SK-N-SH (cell line): Measurements from ENCODE around the gene SPTLC2. TPM values are rescaled to one million over a fixed set of nuclear protein-coding genes. Genes with fewer than 3 reads are reported as not detected.

Source experiments
- CTCF ChIA-PET: fragments of 300-600, 350-600 bp; formaldehyde crosslinking; extraction: SDS; loops from one replicate; lab custom pipeline; 2021; lab: Yijun Ruan, JAX
- POLR2A ChIA-PET: fragments of 350-600 bp; sonication (Branson Sonifier 250); formaldehyde crosslinking; extraction: SDS; loops from one replicate; lab custom pipeline; 2020; ENCODE audit warnings: antibody characterized with exemption, inconsistent platforms; lab: Yijun Ruan, JAX
- DNase-seq: peaks from one replicate; pipeline ENCODE4 v3.0.0; 2012
- H2AFZ ChIP-seq: fragments of 200-600 bp; sonication (generic); 2 replicates; pipeline ENCODE4 v1.8.1; 2016; ENCODE audit warnings: antibody characterized with exemption, mild to moderate bottlenecking, low read depth
- H3F3A ChIP-seq: fragments of 200-600 bp; sonication (generic); replicated peaks from 2 replicates; pipeline ENCODE3; 2016; ENCODE audit warnings: antibody characterized with exemption, mild to moderate bottlenecking; ENCODE audit not compliant: insufficient read depth
- H3K27ac ChIP-seq, 2 experiments: fragments of 200-500 bp in 1 of 2; fragments of 200-600 bp in 1 of 2; sonication (Bioruptor generic) in 1 of 2; sonication (generic), shearing (Covaris generic) in 1 of 2; 2 replicates each; pipeline versions ENCODE4 v1.5.1 to v1.6.1; 2014 to 2016; ENCODE audit warnings: low read depth in 2 of 2, inconsistent platforms in 1 of 2, low read length in 1 of 2, mild to moderate bottlenecking in 1 of 2, mixed read lengths in 1 of 2
- H3K27me3 ChIP-seq: fragments of 200-600 bp; sonication (generic), shearing (Covaris generic); 2 replicates; pipeline ENCODE4 v1.6.1; 2016; ENCODE audit warnings: mixed run types; ENCODE audit not compliant: insufficient read depth
- H3K36me3 ChIP-seq, 2 experiments: fragments of 200-500 bp in 1 of 2; fragments of 200-600 bp in 1 of 2; sonication (Bioruptor generic) in 1 of 2; sonication (generic) in 1 of 2; replicated peaks in 1 of 2; 2 replicates each; pipeline versions ENCODE3 to v1.5.1; 2014 to 2016; ENCODE audit warnings: low read length in 1 of 2, mild to moderate bottlenecking in 1 of 2; ENCODE audit not compliant: insufficient read depth in 2 of 2, control insufficient read depth in 1 of 2
- H3K4me1 ChIP-seq, 2 experiments: fragments of 200-500 bp in 1 of 2; fragments of 200-600 bp in 1 of 2; sonication (Bioruptor generic) in 1 of 2; sonication (generic), shearing (Covaris generic) in 1 of 2; 2 replicates each; pipeline versions ENCODE4 v1.5.1 to v1.6.1; 2014 to 2016; ENCODE audit warnings: low read depth in 1 of 2, low read length in 1 of 2, mixed run types in 1 of 2; ENCODE audit not compliant: insufficient read depth in 2 of 2, control insufficient read depth in 1 of 2
- H3K4me2 ChIP-seq: fragments of 200-600 bp; sonication (generic), shearing (Covaris generic); 2 replicates; pipeline ENCODE4 v1.6.1; 2017; ENCODE audit warnings: mixed run types
- H3K4me3 ChIP-seq, 2 experiments: fragments of 200-500 bp in 1 of 2; fragments of 200-600 bp in 1 of 2; sonication (Bioruptor generic) in 1 of 2; sonication (generic), shearing (Covaris generic) in 1 of 2; 2 replicates each; pipeline versions ENCODE4 v1.5.1 to v1.8.1; 2014 to 2016; ENCODE audit warnings: low read depth in 2 of 2, inconsistent platforms in 1 of 2, low read length in 1 of 2, mild to moderate bottlenecking in 1 of 2, mixed read lengths in 1 of 2, moderate library complexity in 1 of 2
- H3K79me2 ChIP-seq: fragments of 200-600 bp; sonication (generic); 2 replicates; pipeline ENCODE4 v1.8.1; 2017; ENCODE audit warnings: mild to moderate bottlenecking; ENCODE audit not compliant: insufficient read depth
- H3K9ac ChIP-seq: fragments of 200-600 bp; sonication (generic); 2 replicates; pipeline ENCODE4 v1.6.1; 2017; ENCODE audit warnings: mixed run types
- H3K9me2 ChIP-seq: fragments of 200-600 bp; sonication (generic); 2 replicates; pipeline ENCODE4 v1.6.1; 2017; ENCODE audit warnings: mixed run types
- H3K9me3 ChIP-seq: fragments of 200-600 bp; sonication (generic); 2 replicates; pipeline ENCODE4 v1.6.1; 2017; ENCODE audit warnings: mixed run types, mild to moderate bottlenecking, moderate library complexity
- H4K20me1 ChIP-seq: fragments of 200-600 bp; sonication (generic); 2 replicates; pipeline ENCODE4 v1.6.1; 2017; ENCODE audit warnings: mild to moderate bottlenecking, mixed run types; ENCODE audit not compliant: insufficient read depth
- ELF1 ChIP-seq: IDR thresholded peaks from 2 replicates; pipeline ENCODE4 v1.4.0; 2012
- EP300 ChIP-seq, 2 experiments: IDR thresholded peaks; 2 replicates each; pipeline versions ENCODE4 v1.4.0 to v1.6.1; 2012; ENCODE audit warnings: borderline replicate concordance in 1 of 2, low read depth in 1 of 2, low read length in 1 of 2
- EZH2phosphoT487 ChIP-seq: fragments of 200-600 bp; sonication (generic); IDR thresholded peaks from 2 replicates; pipeline ENCODE4 v1.6.1; 2017; ENCODE audit warnings: low read depth, mixed run types, mild to moderate bottlenecking, antibody characterized with exemption, moderate library complexity, borderline replicate concordance
- FOXJ3 ChIP-seq: sonication (generic); formaldehyde crosslinking; IDR thresholded peaks from 2 replicates; pipeline ENCODE4 v1.5.1; 2020; ENCODE audit warnings: mild to moderate bottlenecking, missing genetic modification reagents
- GATA2 ChIP-seq: sonication (generic); formaldehyde crosslinking; IDR thresholded peaks from 2 replicates; pipeline ENCODE4 v1.5.0; 2020; ENCODE audit warnings: mild to moderate bottlenecking, missing genetic modification reagents
- NFIC ChIP-seq: IDR thresholded peaks from 2 replicates; pipeline ENCODE4 v1.4.0; 2012; ENCODE audit warnings: borderline replicate concordance
- NRF1 ChIP-seq: IDR thresholded peaks from 2 replicates; pipeline ENCODE4 v1.6.1; 2012; ENCODE audit warnings: low read depth, mild to moderate bottlenecking, low read length
- PBX3 ChIP-seq: IDR thresholded peaks from 2 replicates; pipeline ENCODE4; 2012
- POLR2AphosphoS5 ChIP-seq: IDR thresholded peaks from 2 replicates; pipeline ENCODE4 v1.6.1; 2012; ENCODE audit warnings: low read depth, low read length
- RAD21 ChIP-seq: IDR thresholded peaks from 2 replicates; pipeline ENCODE4 v1.6.1; 2012; ENCODE audit warnings: mild to moderate bottlenecking, low read length
- RCOR1 ChIP-seq: fragments of 150-350 bp; IDR thresholded peaks from 2 replicates; pipeline ENCODE4 v1.6.1; 2017; ENCODE audit warnings: antibody characterized with exemption, low read length
- RFX5 ChIP-seq: IDR thresholded peaks from 2 replicates; pipeline ENCODE4 v1.6.1; 2012; ENCODE audit warnings: mild to moderate bottlenecking, improper control_type of control experiment, low read length
- RXRA ChIP-seq: IDR thresholded peaks from 2 replicates; pipeline ENCODE4 v1.4.0; 2012; ENCODE audit warnings: low read depth, mild to moderate bottlenecking, borderline replicate concordance
- SIN3A ChIP-seq: IDR thresholded peaks from 2 replicates; pipeline ENCODE4 v1.6.1; 2012; ENCODE audit warnings: low read depth, mild to moderate bottlenecking, low read length, moderate library complexity, borderline replicate concordance
- SMC3 ChIP-seq: IDR thresholded peaks from 2 replicates; pipeline ENCODE4 v1.6.1; 2012; ENCODE audit warnings: low read depth, low read length, improper control_type of control experiment
- TAF1 ChIP-seq: IDR thresholded peaks from 2 replicates; pipeline ENCODE4 v1.6.1; 2012; ENCODE audit warnings: low read depth, mild to moderate bottlenecking, low read length, moderate library complexity, borderline replicate concordance
- TCF12 ChIP-seq: IDR thresholded peaks from 2 replicates; pipeline ENCODE4 v1.4.0; 2012
- TEAD4 ChIP-seq: IDR thresholded peaks from 2 replicates; pipeline ENCODE4 v1.4.0; 2012; ENCODE audit warnings: mild to moderate bottlenecking, borderline replicate concordance; ENCODE audit not compliant: insufficient read depth
- WGBS: methylation state at CpG from one replicate; pipeline ENCODE4 v1.1.6; 2017; ENCODE audit warnings: low lambda C conversion rate; 5-methylcytosine and 5-hydroxymethylcytosine counted together
- polyA plus RNA-seq, 3 experiments: library from polyadenylated mRNA; depleted of rRNA; stranded (reverse); fragments of >200 nt; gene quantifications; 2 replicates each; pipeline ENCODE4 v1.2.3, GENCODE V29; 2012
- TF ChIP-seq, protein P1 (sequence below): fragments of 150-350 bp; IDR thresholded peaks from 2 replicates; pipeline ENCODE4 v1.6.1; 2016; ENCODE audit warnings: mild to moderate bottlenecking, low read depth, low read length
- TF ChIP-seq, protein P2 (sequence below): fragments of 150-350 bp; IDR thresholded peaks from 2 replicates; pipeline ENCODE4 v1.6.1; 2017; ENCODE audit warnings: antibody characterized with exemption, low read length, low read depth, borderline replicate concordance
- TF ChIP-seq, protein P3 (sequence below): IDR thresholded peaks from 2 replicates; pipeline ENCODE4 v1.6.1; 2012; ENCODE audit warnings: mild to moderate bottlenecking, low read depth, low read length, moderate library complexity

Gene SPTLC2
- polyA plus RNA-seq, 1 of the 3 experiments (the other 2 are of a cell fraction): 10.2 TPM

GRCh38 chr14:77505031-77505430 lies 111.4 kb downstream of the SPTLC2 start:
- no peak for DNase-seq
- 63% methylated on average over 4 of the region's 4 CpGs for WGBS
- ChIA-PET CTCF (interaction anchor here (1.1 to 1.7 kb wide), 4 partner anchors 10 to 99 kb away, joined by 3 to 5 read pairs (median 3); no protein-coding TSS in a partner anchor), POLR2A (no interaction called here)
- Histone ChIP-seq H3K79me2 (no peaks in the 10 kb centered on the region), H3K9ac (no peak overlapping the region), H2AFZ (no peak overlapping the region), H3F3A (no peaks in the 10 kb centered on the region), H3K4me2 (no peak overlapping the region), H3K36me3 (peaks cover 0 to 15% of the 10 kb centered on the region in 2 experiments), H3K4me3 (no peak overlapping the region), H4K20me1 (no peaks in the 10 kb centered on the region), H3K4me1 (no peaks in the 10 kb centered on the region), H3K9me3 (no peaks in the 10 kb centered on the region), H3K27me3 (no peaks in the 10 kb centered on the region), H3K27ac (no peak overlapping the region), H3K9me2 (no peaks in the 10 kb centered on the region)
- TF ChIP-seq, protein P1, sequence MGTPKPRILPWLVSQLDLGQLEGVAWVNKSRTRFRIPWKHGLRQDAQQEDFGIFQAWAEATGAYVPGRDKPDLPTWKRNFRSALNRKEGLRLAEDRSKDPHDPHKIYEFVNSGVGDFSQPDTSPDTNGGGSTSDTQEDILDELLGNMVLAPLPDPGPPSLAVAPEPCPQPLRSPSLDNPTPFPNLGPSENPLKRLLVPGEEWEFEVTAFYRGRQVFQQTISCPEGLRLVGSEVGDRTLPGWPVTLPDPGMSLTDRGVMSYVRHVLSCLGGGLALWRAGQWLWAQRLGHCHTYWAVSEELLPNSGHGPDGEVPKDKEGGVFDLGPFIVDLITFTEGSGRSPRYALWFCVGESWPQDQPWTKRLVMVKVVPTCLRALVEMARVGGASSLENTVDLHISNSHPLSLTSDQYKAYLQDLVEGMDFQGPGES: no peak
- TF ChIP-seq PBX3: no peak
- TF ChIP-seq, protein P2, sequence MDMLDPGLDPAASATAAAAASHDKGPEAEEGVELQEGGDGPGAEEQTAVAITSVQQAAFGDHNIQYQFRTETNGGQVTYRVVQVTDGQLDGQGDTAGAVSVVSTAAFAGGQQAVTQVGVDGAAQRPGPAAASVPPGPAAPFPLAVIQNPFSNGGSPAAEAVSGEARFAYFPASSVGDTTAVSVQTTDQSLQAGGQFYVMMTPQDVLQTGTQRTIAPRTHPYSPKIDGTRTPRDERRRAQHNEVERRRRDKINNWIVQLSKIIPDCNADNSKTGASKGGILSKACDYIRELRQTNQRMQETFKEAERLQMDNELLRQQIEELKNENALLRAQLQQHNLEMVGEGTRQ: no peak
- no peak for TF ChIP-seq RXRA
- TF ChIP-seq TEAD4: no peak
- no peak for TF ChIP-seq TAF1
- TF ChIP-seq NFIC: no peak
- TF ChIP-seq TCF12: no peak
- TF ChIP-seq FOXJ3 (CRISPR knock-in tag): no peak
- TF ChIP-seq RCOR1: no peak
- TF ChIP-seq NRF1: no peak
- TF ChIP-seq RFX5: no peak
- no peak for TF ChIP-seq GATA2 (CRISPR knock-in tag)
- TF ChIP-seq EZH2phosphoT487: no peak
- no peak for TF ChIP-seq SMC3
- no peak for TF ChIP-seq SIN3A

GRCh38 chr14:77503138-77503537 lies 113.3 kb downstream of the SPTLC2 start:
- Histone ChIP-seq H3K9me3 (no peaks in the 10 kb centered on the region), H3K9ac (no peak overlapping the region), H3F3A (no peaks in the 10 kb centered on the region), H3K9me2 (no peaks in the 10 kb centered on the region), H3K4me3 (no peak overlapping the region), H2AFZ (no peak overlapping the region), H3K4me2 (no peak overlapping the region), H3K36me3 (peaks cover 0 to 6% of the 10 kb centered on the region in 2 experiments), H4K20me1 (no peaks in the 10 kb centered on the region), H3K27ac (no peak overlapping the region), H3K4me1 (peaks cover 0 to 4% of the 10 kb centered on the region in 2 experiments; a peak in 1 of 4 replicates), H3K27me3 (no peaks in the 10 kb centered on the region; the same call in 1 of the 2 replicates), H3K79me2 (no peaks in the 10 kb centered on the region)
- no peak for DNase-seq
- ChIA-PET POLR2A (no interaction called here), CTCF (no interaction called here)
- WGBS: 97% methylated on average over 5 of the region's 5 CpGs
- TF ChIP-seq NRF1 (no peak), EP300 (IDR thresholded peaks at IDR 0.05; ENCODE audit: borderline replicate concordance in 1 of 2, low read depth in 1 of 2, low read length in 1 of 2) (no peak), GATA2 (CRISPR knock-in tag) (no peak), EZH2phosphoT487 (no peak), POLR2AphosphoS5 (no peak), TEAD4 (no peak), RAD21 (no peak), ELF1 (no peak), RFX5 (no peak), NFIC (no peak)
- TF ChIP-seq, protein P3, sequence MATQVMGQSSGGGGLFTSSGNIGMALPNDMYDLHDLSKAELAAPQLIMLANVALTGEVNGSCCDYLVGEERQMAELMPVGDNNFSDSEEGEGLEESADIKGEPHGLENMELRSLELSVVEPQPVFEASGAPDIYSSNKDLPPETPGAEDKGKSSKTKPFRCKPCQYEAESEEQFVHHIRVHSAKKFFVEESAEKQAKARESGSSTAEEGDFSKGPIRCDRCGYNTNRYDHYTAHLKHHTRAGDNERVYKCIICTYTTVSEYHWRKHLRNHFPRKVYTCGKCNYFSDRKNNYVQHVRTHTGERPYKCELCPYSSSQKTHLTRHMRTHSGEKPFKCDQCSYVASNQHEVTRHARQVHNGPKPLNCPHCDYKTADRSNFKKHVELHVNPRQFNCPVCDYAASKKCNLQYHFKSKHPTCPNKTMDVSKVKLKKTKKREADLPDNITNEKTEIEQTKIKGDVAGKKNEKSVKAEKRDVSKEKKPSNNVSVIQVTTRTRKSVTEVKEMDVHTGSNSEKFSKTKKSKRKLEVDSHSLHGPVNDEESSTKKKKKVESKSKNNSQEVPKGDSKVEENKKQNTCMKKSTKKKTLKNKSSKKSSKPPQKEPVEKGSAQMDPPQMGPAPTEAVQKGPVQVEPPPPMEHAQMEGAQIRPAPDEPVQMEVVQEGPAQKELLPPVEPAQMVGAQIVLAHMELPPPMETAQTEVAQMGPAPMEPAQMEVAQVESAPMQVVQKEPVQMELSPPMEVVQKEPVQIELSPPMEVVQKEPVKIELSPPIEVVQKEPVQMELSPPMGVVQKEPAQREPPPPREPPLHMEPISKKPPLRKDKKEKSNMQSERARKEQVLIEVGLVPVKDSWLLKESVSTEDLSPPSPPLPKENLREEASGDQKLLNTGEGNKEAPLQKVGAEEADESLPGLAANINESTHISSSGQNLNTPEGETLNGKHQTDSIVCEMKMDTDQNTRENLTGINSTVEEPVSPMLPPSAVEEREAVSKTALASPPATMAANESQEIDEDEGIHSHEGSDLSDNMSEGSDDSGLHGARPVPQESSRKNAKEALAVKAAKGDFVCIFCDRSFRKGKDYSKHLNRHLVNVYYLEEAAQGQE: no peak
